GM12892 (cell line): ENCODE results near the gene TNS1.

Experiments used
- POLR2AphosphoS5 ChIP-seq: IDR thresholded peaks from 2 replicates; pipeline ENCODE4 v1.6.1; 2011; ENCODE audit warnings: low read depth, low read length, control low read depth
- TAF1 ChIP-seq: IDR thresholded peaks from 2 replicates; pipeline ENCODE4 v1.6.1; 2011; ENCODE audit warnings: low read depth, mild to moderate bottlenecking, control low read depth, low read length, borderline replicate concordance

- TF ChIP-seq POLR2AphosphoS5 (no peak), TAF1 (no peak)
Measured at GRCh38 chr2:217970206-217970605, 32.6 kb downstream of the TNS1 start.
